ENCODE measurements around the gene PPCDC. TPM values are rescaled to one million over a fixed set of nuclear protein-coding genes. Genes with fewer than 3 reads are reported as not detected.
"Not testable (repeated sequence)": the region's sequence is repeated elsewhere in the genome, so short reads cannot be mapped to it uniquely, and the experiment has no call there.

Gene PPCDC
- total RNA-seq, 1 donor from 2014 or later, result 6.5 TPM

- no peak for DNase-seq (ENCODE audit: low read depth in 2 of 2)
Measured at GRCh38 chr15:75065851-75066509, 42.6 kb downstream of the PPCDC start.

GRCh38 chr15:75067123-75067830, 43.9 kb downstream of the PPCDC start:
- DNase-seq (ENCODE audit: low read depth in 2 of 2), result peak in 1 of 2 donors; percentile 76

GRCh38 chr15:75068748-75069147, 45.4 kb downstream of the PPCDC start:
- no peak for DNase-seq (ENCODE audit: low read depth in 2 of 2)

- DNase-seq (ENCODE audit: low read depth in 2 of 2), result no peak
Measured at GRCh38 chr15:75069301-75069925, 46.0 kb downstream of the PPCDC start.

GRCh38 chr15:75070674-75071073, 47.3 kb downstream of the PPCDC start:
- no peak for DNase-seq (ENCODE audit: low read depth in 2 of 2)

GRCh38 chr15:75073197-75073596, 49.8 kb downstream of the PPCDC start:
- no peak for DNase-seq (ENCODE audit: low read depth in 2 of 2)

- DNase-seq (ENCODE audit: low read depth in 2 of 2), result no peak
Measured at GRCh38 chr15:75076277-75076676, 52.9 kb downstream of the PPCDC start.

- peak in 1 of 2 donors; percentile 19 for DNase-seq (ENCODE audit: low read depth in 2 of 2)
Measured at GRCh38 chr15:75077551-75077961, 54.2 kb downstream of the PPCDC start.

- no peak for DNase-seq (ENCODE audit: low read depth in 2 of 2)
Measured at GRCh38 chr15:75081150-75081549, 57.8 kb downstream of the PPCDC start.

GRCh38 chr15:75082689-75083088, 59.3 kb downstream of the PPCDC start:
- DNase-seq (ENCODE audit: low read depth in 2 of 2), result no peak

GRCh38 chr15:75085708-75086107, 62.3 kb downstream of the PPCDC start:
- DNase-seq (ENCODE audit: low read depth in 2 of 2), result not testable (repeated sequence)

- no peak for DNase-seq (ENCODE audit: low read depth in 2 of 2)
Measured at GRCh38 chr15:75089456-75090387, 66.3 kb downstream of the PPCDC start.

- DNase-seq (ENCODE audit: low read depth in 2 of 2), result peak; percentile 81 to 97
Measured at GRCh38 chr15:75090388-75090734, 67.0 kb downstream of the PPCDC start.

GRCh38 chr15:75091814-75092213, 68.4 kb downstream of the PPCDC start:
- DNase-seq (ENCODE audit: low read depth in 2 of 2), result no peak

- not testable (repeated sequence) for DNase-seq (ENCODE audit: low read depth in 2 of 2)
Measured at GRCh38 chr15:75094961-75095478, 71.6 kb downstream of the PPCDC start.

GRCh38 chr15:75095594-75095993, 72.2 kb downstream of the PPCDC start:
- DNase-seq (ENCODE audit: low read depth in 2 of 2), result no peak

GRCh38 chr15:75097939-75098338, 74.5 kb downstream of the PPCDC start:
- DNase-seq (ENCODE audit: low read depth in 2 of 2), result no peak

GRCh38 chr15:75098404-75098803, 75.0 kb downstream of the PPCDC start:
- no peak for DNase-seq (ENCODE audit: low read depth in 2 of 2)

Measured in lung microvascular endothelial cell (primary cell).